PFSK-1 (cell line): ENCODE measurements around the gene GNG10.

Experiments
- FOXP2 ChIP-seq: optimal IDR thresholded peaks from 2 replicates; pipeline ENCODE3; 2011; ENCODE audit warnings: borderline replicate concordance, control low read depth, inconsistent platforms; ENCODE audit not compliant: insufficient read depth; ENCODE audit errors: extremely low read length, extremely low read depth
- POLR2AphosphoS5 ChIP-seq: IDR thresholded peaks from 2 replicates; pipeline ENCODE4 v1.6.1; 2012; ENCODE audit warnings: low read depth, mild to moderate bottlenecking, control low read depth, low read length, moderate library complexity
- SIN3A ChIP-seq: IDR thresholded peaks from 2 replicates; pipeline ENCODE4 v1.6.1; 2012; ENCODE audit warnings: mild to moderate bottlenecking, low read length, moderate library complexity, borderline replicate concordance; ENCODE audit not compliant: insufficient read depth
- TAF1 ChIP-seq: IDR thresholded peaks from 2 replicates; pipeline ENCODE4 v1.6.1; 2012; ENCODE audit warnings: low read length, control low read depth, borderline replicate concordance; ENCODE audit not compliant: insufficient read depth
- TF ChIP-seq, protein P1 (sequence below), 2 experiments: IDR thresholded peaks; 2 replicates each; pipeline versions ENCODE4 v1.6.1 to v1.8.0; 2011 to 2012; ENCODE audit warnings: low read depth in 2 of 2, low read length in 2 of 2, control low read depth in 1 of 2, inconsistent platforms in 1 of 2, mild to moderate bottlenecking in 1 of 2, moderate library complexity in 1 of 2; ENCODE audit not compliant: insufficient read depth in 1 of 2

The GNG10 gene

DNA sequence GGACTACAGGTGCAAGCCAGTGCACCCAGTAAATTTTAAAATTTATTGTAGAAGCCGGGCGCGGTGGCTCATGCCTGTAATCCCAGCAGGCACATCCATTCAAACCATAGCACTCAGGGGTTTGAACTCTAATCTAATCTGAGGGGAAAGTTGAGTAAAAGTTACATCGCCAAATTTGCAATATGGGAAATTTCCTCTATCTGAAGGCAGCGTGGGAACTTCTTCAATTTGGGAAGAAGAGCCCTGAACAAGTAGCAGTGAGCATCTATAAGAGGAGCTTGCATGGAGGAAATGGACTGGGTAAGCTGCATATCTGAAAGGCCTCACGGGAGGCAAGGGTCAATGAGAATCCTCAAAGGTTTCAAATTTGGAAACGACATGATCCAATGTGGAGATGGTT is 33.0 kb upstream of the GNG10 start:
- TF ChIP-seq POLR2AphosphoS5, result no peak
- no peak for TF ChIP-seq SIN3A
- TF ChIP-seq, protein P1, sequence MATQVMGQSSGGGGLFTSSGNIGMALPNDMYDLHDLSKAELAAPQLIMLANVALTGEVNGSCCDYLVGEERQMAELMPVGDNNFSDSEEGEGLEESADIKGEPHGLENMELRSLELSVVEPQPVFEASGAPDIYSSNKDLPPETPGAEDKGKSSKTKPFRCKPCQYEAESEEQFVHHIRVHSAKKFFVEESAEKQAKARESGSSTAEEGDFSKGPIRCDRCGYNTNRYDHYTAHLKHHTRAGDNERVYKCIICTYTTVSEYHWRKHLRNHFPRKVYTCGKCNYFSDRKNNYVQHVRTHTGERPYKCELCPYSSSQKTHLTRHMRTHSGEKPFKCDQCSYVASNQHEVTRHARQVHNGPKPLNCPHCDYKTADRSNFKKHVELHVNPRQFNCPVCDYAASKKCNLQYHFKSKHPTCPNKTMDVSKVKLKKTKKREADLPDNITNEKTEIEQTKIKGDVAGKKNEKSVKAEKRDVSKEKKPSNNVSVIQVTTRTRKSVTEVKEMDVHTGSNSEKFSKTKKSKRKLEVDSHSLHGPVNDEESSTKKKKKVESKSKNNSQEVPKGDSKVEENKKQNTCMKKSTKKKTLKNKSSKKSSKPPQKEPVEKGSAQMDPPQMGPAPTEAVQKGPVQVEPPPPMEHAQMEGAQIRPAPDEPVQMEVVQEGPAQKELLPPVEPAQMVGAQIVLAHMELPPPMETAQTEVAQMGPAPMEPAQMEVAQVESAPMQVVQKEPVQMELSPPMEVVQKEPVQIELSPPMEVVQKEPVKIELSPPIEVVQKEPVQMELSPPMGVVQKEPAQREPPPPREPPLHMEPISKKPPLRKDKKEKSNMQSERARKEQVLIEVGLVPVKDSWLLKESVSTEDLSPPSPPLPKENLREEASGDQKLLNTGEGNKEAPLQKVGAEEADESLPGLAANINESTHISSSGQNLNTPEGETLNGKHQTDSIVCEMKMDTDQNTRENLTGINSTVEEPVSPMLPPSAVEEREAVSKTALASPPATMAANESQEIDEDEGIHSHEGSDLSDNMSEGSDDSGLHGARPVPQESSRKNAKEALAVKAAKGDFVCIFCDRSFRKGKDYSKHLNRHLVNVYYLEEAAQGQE (IDR thresholded peaks at IDR 0.05; ENCODE audit: insufficient read depth in 1 of 2, low read depth in 2 of 2, low read length in 2 of 2), result no peak
- TF ChIP-seq TAF1, result no peak
- no peak for TF ChIP-seq FOXP2

DNA sequence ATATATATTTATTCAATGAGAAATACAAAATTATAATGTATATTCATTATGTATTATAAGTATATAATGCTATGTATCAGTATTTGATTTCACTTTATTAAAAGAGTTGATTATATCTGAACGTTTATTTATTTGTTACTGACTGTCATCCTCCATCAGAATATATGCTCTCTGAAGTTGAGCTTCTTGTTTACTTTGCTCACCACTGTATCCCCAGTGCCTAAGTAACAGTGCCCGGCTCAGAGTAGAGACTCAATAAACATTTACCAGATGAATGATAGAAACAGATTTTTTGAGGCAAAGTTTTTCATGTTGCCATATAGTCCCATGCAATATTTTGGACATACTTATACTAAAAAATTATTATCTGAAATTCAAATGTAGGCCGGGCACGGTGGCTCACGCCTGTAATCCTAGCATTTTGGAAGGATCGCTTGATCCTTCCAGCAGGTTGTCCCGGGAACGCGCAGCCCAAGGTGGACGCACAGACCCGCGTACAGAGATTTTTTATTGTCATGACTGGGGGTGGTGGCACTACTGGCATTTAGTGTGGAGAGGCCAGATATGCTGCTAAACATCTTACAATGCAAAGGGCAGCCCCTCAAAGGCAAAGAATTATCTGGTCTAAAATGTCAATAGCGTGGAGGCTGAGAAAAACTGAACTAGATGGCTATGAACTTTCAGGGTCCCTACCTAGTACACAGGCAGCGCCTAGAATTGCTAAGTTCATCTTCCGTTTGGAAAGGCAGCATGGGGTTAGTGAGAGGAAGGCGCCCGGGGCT is 31.0 kb upstream of the GNG10 start:
- TF ChIP-seq, protein P1 (IDR thresholded peaks at IDR 0.05; ENCODE audit: insufficient read depth in 1 of 2, low read depth in 2 of 2, low read length in 2 of 2), result no peak
- no peak for TF ChIP-seq FOXP2
- TF ChIP-seq SIN3A, result no peak
- no peak for TF ChIP-seq POLR2AphosphoS5
- no peak for TF ChIP-seq TAF1

DNA sequence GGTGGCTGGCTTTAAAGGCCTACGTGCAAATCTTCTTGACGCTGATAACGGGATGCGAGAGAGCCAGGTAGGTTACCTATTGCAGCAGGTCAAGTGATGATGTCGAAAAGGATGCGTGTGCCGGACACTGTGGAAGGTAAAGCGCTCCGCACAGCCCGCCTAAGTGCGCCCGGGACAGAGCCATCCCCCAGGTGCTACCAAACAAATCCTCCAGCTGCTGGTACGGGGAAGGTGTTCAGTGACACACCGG is 30.5 kb upstream of the GNG10 start:
- TF ChIP-seq, protein P1 (IDR thresholded peaks at IDR 0.05; ENCODE audit: insufficient read depth in 1 of 2, low read depth in 2 of 2, low read length in 2 of 2), result no peak
- 0 out of 2 replicates have a peak, but pooled peaks have one; percentile 54 for TF ChIP-seq SIN3A

DNA sequence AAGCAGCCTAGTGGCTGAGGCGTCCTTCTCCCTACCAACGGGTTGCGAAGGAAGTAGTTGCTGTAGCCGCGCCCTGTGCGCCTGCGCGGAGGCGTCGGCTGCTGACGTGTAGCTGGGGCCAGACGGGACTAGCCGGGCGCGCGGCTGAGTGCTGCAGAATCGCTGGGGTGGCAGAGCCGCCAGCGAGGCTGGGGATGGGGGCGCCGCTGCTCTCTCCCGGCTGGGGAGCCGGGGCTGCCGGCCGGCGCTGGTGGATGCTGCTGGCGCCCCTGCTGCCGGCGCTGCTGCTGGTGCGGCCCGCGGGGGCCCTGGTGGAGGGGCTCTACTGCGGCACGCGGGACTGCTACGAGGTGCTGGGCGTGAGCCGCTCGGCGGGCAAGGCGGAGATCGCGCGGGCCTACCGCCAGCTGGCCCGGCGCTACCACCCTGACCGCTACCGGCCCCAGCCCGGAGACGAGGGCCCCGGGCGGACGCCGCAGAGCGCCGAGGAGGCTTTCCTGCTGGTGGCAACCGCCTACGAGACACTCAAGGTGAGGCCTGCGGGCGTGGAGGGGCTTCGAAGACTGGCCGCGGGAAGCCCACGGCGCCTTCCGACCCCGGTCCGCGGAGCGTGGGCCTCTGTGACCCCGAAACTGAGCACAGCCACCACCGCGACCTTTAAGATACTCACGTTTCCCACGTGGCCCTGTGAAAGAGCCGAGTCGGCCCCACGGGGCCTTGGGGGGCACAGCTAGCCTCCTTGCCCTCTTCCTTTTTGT is 30.0 kb upstream of the GNG10 start, which contains the start of gene DNAJC25:
Gene DNAJC25, plus strand, starts transcription at position 121 of the 758 bp plus-strand sequence. Its CDS starts 74 bp downstream, at position 195.
- TF ChIP-seq TAF1 (peak; percentile 90), SIN3A (no peak), POLR2AphosphoS5 (peak; percentile 95), FOXP2 (peak; percentile 89)

GRCh38 chr9:111632060-111632459 is 29.3 kb upstream of the GNG10 start:
- TF ChIP-seq TAF1 (no peak), POLR2AphosphoS5 (no peak), SIN3A (no peak), FOXP2 (no peak)
- TF ChIP-seq, protein P1 (IDR thresholded peaks at IDR 0.05; ENCODE audit: insufficient read depth in 1 of 2, low read depth in 2 of 2, low read length in 2 of 2), result no peak
